ENCODE measurements around the gene PRH1.

The PRH1 gene

DNA sequence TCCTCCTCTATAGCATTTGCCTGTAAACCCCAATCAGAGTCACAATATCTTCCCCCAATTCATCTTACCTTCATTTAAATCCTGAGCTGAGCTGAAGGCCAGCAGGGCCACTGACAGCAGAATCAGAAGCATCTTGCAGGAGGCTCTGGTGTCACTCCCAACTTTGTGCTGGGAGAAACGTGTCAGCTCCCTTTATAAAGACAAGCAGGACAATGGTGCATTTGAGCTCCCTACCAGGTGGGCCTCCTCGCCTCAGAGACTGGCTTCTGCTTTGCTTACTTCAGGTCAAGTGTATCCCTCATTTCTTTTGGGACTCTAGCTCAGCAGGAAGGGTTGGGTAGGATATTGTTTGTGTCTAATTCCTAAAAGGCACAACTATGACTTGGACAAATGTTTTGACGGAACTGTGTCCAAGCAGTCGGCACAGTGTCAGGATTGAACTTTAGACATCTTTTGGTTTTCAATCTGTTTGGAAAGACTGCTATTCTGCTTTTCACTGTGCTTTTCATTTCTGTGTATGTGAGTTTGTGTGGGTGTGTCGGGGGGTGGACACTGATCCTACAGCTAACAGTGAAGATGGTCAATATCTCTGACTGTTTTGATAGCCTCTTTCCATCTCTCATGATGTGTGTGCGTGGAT, at the start of gene PRH1:
TSS of gene PRH1 (minus strand) at position 170 of the 640 bp plus-strand sequence. CDS start at position 132, 38 bp downstream.
- Histone ChIP-seq H3K36me3 (ENCODE audit: insufficient read depth, low read length) (no peaks in the 10 kb centered on the region), H3K9me3 (ENCODE audit: low read length) (no peaks in the 10 kb centered on the region), H3K4me3 (ENCODE audit: low read depth in 1 of 2, low read length in 2 of 2) (no peak within 1 kb of the TSS), H3K9ac (ENCODE audit: low read length) (no peak within 1 kb of the TSS), H3K27ac (ENCODE audit: low read depth, low read length) (no peak within 1 kb of the TSS), H3K27me3 (ENCODE audit: control insufficient read depth in 1 of 2, insufficient read depth in 2 of 2, low read length in 2 of 2) (no peaks in the 10 kb centered on the region), H3K4me1 (ENCODE audit: insufficient read depth, low read length) (no peaks in the 10 kb centered on the region)

DNA sequence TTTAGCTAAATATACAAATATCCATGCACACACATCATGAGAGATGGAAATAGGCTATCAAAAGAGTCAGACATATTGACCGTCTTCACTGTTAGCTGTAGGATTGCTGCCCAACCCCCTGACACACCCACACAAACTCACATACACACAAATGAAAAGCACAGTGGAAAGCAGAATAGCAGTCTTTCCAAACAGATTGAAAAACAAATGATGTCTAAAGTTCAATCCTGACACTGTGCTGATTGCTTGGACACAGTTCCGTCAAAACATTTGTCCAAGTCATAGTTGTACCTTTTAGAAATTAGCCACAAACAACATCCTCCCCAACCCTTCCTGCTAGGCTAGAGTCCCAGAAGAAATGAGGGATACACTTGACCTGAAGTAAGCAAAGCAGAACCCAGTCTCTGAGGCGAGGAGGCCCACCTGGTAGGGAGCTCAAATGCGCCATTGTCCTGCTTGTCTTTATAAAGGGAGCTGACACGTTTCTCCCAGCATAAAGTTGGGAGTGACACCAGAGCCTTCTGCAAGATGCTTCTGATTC, 44.8 kb upstream of the PRH1 start, which contains the start of gene PRH2:
TSS of gene PRH2 (plus strand) at position 491 of the 541 bp plus-strand sequence. CDS start at position 529, 38 bp downstream.
- Histone ChIP-seq H3K36me3 (ENCODE audit: insufficient read depth, low read length) (no peaks in the 10 kb centered on the region), H3K4me1 (ENCODE audit: insufficient read depth, low read length) (no peaks in the 10 kb centered on the region), H3K4me3 (ENCODE audit: low read depth in 1 of 2, low read length in 2 of 2) (no peak within 1 kb of the TSS), H3K9me3 (ENCODE audit: low read length) (no peaks in the 10 kb centered on the region), H3K27ac (ENCODE audit: low read depth, low read length) (no peak within 1 kb of the TSS), H3K27me3 (ENCODE audit: control insufficient read depth in 1 of 2, insufficient read depth in 2 of 2, low read length in 2 of 2) (no peaks in the 10 kb centered on the region), H3K9ac (ENCODE audit: low read length) (no peak within 1 kb of the TSS)

DNA sequence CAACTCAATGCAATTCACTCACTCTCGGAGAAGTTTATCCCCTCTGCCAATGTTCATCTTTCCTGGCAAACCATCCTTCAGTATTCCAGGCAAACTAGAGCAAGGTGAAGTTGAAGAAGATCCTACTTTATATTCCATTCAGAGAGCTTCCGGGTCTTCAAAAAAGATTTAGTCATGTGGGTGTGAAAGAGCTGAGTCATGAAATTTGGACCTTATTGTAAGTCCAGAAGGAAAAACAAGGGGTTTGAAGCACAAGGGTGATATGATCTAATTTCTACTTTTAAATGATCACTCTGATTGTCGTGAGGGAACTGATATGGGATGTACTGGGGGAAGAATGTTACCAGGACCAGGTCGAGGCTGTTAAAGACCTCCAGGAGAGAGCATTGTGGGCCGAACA, 42.2 kb upstream of the PRH1 start:
- H3K9ac ChIP-seq (ENCODE audit: low read length), result no peak overlapping the region
- no peak overlapping the region for H3K27ac ChIP-seq (ENCODE audit: low read depth, low read length)
- no peaks in the 10 kb centered on the region for H3K36me3 ChIP-seq (ENCODE audit: insufficient read depth, low read length)
- H3K9me3 ChIP-seq (ENCODE audit: low read length), result no peaks in the 10 kb centered on the region
- H3K27me3 ChIP-seq (ENCODE audit: control insufficient read depth in 1 of 2, insufficient read depth in 2 of 2, low read length in 2 of 2), result no peaks in the 10 kb centered on the region
- H3K4me1 ChIP-seq (ENCODE audit: insufficient read depth, low read length), result no peaks in the 10 kb centered on the region
- H3K4me3 ChIP-seq (ENCODE audit: low read depth in 1 of 2, low read length in 2 of 2), result no peak overlapping the region

DNA sequence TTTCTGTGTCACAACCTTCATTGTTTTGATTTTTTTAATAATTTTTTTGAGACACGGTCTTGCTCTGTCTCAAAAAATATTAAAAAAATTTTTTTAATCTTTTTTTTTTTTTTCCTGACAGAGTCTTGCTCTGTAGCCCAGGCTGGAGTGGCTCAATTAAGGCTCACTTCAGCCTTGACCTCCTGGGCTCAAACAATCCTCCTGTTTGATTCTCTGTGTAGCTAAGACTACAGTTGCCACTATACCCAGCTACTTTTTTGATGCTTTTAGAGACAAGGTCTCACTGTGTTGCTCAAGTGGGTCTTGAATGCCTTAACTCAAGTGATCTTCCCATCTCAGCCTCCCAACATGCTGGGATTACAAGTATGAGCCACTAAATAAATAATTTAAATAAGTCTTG, 35.8 kb upstream of the PRH1 start:
- no peak overlapping the region for H3K9ac ChIP-seq (ENCODE audit: low read length)
- no peak overlapping the region for H3K27ac ChIP-seq (ENCODE audit: low read depth, low read length)
- H3K27me3 ChIP-seq (ENCODE audit: control insufficient read depth in 1 of 2, insufficient read depth in 2 of 2, low read length in 2 of 2), result no peaks in the 10 kb centered on the region
- H3K9me3 ChIP-seq (ENCODE audit: low read length), result no peaks in the 10 kb centered on the region
- no peak overlapping the region for H3K4me3 ChIP-seq (ENCODE audit: low read depth in 1 of 2, low read length in 2 of 2)
- H3K4me1 ChIP-seq (ENCODE audit: insufficient read depth, low read length), result no peaks in the 10 kb centered on the region
- H3K36me3 ChIP-seq (ENCODE audit: insufficient read depth, low read length), result no peaks in the 10 kb centered on the region

DNA sequence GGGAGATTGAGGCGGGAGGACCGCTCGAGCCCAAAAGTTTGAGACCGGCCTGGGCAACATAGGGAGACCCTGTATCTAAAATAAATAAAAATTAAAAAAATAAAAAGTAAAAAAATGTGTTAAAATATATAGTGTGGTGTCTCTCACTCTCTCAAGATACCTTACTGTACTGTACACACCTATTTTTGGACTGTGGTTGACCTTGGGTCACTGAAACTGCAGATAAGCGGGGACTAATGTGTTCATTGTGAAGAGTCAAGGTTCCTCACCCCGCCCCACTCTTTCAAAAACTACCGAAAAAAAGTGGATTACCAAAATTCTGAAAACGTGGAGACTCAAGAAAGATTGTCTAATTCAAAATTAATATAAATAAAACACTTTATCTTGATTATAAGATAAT, 26.3 kb upstream of the PRH1 start:
- Histone ChIP-seq H3K4me3 (ENCODE audit: low read depth in 1 of 2, low read length in 2 of 2) (no peak overlapping the region), H3K9me3 (ENCODE audit: low read length) (no peaks in the 10 kb centered on the region), H3K27me3 (ENCODE audit: control insufficient read depth in 1 of 2, insufficient read depth in 2 of 2, low read length in 2 of 2) (no peaks in the 10 kb centered on the region), H3K36me3 (ENCODE audit: insufficient read depth, low read length) (no peaks in the 10 kb centered on the region), H3K9ac (ENCODE audit: low read length) (no peak overlapping the region), H3K4me1 (ENCODE audit: insufficient read depth, low read length) (no peaks in the 10 kb centered on the region), H3K27ac (ENCODE audit: low read depth, low read length) (no peak overlapping the region)

DNA sequence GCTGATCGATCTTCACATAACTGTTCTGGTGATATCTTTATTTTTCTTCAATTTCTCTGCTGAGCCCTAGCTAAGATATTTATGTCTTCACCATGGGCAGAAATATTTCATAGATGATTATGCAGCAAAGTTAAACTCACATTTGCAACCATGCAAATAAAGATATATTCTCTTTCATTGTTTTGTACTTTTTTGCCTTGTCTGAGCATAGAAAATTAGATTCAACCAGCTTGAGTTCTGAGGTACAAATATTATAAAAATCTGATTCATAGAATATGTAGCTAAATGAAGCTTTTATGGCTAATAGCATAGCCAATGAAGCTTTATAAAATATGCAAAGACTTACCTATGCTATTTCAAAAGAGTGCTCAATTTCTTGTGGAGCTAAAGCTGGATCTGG, 25.4 kb upstream of the PRH1 start, which contains the start of gene TAS2R13:
TSS of gene TAS2R13 (minus strand) at position 101 of the 400 bp plus-strand sequence. CDS start 264 bp downstream, outside the sequence.
- Histone ChIP-seq H3K36me3 (ENCODE audit: insufficient read depth, low read length) (no peaks in the 10 kb centered on the region), H3K9me3 (ENCODE audit: low read length) (no peaks in the 10 kb centered on the region), H3K4me3 (ENCODE audit: low read depth in 1 of 2, low read length in 2 of 2) (no peak within 1 kb of the TSS), H3K4me1 (ENCODE audit: insufficient read depth, low read length) (no peaks in the 10 kb centered on the region), H3K27ac (ENCODE audit: low read depth, low read length) (no peak within 1 kb of the TSS), H3K27me3 (ENCODE audit: control insufficient read depth in 1 of 2, insufficient read depth in 2 of 2, low read length in 2 of 2) (no peaks in the 10 kb centered on the region), H3K9ac (ENCODE audit: low read length) (no peak within 1 kb of the TSS)

DNA sequence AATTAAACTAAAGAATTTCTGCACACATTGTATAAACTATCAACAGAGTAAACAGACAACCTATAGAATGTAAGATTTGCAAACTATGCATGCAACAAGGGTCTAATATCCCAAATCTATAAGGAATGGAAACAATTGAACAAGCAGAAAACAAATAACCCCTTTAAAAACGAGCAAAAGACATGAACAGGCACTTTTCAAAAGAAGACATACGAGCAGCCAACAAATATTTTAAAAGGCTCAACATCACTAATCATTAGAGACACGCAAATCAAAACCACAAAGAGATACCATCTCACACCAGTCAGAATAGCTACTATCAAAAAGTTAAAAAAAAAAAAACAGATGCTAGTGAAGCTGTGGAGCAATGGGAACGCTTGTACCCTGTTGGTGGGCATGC, 20.6 kb upstream of the PRH1 start:
- H3K36me3 ChIP-seq (ENCODE audit: insufficient read depth, low read length), result no peaks in the 10 kb centered on the region
- no peak overlapping the region for H3K4me3 ChIP-seq (ENCODE audit: low read depth in 1 of 2, low read length in 2 of 2)
- H3K27ac ChIP-seq (ENCODE audit: low read depth, low read length), result no peak overlapping the region
- no peaks in the 10 kb centered on the region for H3K27me3 ChIP-seq (ENCODE audit: control insufficient read depth in 1 of 2, insufficient read depth in 2 of 2, low read length in 2 of 2)
- no peaks in the 10 kb centered on the region for H3K4me1 ChIP-seq (ENCODE audit: insufficient read depth, low read length)
- no peaks in the 10 kb centered on the region for H3K9me3 ChIP-seq (ENCODE audit: low read length)
- no peak overlapping the region for H3K9ac ChIP-seq (ENCODE audit: low read length)

DNA sequence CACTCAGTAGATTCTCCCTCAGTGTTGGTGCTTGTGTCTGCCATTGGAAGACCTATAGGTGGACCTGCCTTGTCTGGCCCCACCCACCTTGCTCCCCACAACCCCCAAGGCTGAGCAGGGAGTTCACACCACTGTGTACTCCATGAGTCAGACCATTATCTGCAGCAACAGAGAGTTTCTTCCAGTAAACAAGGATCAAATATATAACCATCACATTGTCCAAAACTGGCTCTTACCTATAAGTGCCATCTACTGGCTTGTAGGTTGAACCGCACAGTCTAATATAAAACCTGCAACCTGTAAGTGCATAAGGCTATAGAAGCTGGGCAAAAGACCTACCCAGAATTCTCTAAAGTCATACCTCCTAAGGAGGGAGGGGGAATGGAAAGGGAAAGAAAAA, 17.4 kb upstream of the PRH1 start:
- H3K36me3 ChIP-seq (ENCODE audit: insufficient read depth, low read length), result no peaks in the 10 kb centered on the region
- H3K4me3 ChIP-seq (ENCODE audit: low read depth in 1 of 2, low read length in 2 of 2), result no peak overlapping the region
- H3K9ac ChIP-seq (ENCODE audit: low read length), result no peak overlapping the region
- H3K9me3 ChIP-seq (ENCODE audit: low read length), result no peaks in the 10 kb centered on the region
- H3K27ac ChIP-seq (ENCODE audit: low read depth, low read length), result no peak overlapping the region
- H3K27me3 ChIP-seq (ENCODE audit: control insufficient read depth in 1 of 2, insufficient read depth in 2 of 2, low read length in 2 of 2), result no peaks in the 10 kb centered on the region
- H3K4me1 ChIP-seq (ENCODE audit: insufficient read depth, low read length), result no peaks in the 10 kb centered on the region

DNA sequence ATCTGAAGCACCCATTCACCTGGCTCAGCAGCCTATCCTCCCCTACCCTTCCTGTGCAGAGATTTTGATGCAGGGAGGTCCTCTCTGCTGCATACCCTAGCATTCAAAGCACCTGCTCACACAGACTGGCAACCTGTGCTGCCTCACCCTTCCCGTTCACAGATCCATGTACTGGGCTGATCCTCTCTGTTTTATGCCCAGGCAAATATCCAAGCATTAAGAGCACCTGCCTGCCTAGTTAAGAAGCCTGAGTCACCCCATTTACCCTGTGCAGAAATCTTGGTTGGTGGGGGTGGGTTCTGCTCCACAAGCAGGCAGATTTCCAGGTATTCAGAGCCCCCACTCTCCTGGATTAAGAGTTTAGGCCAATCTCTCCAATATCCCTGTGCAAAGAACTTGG, 16.9 kb upstream of the PRH1 start:
- Histone ChIP-seq H3K27me3 (ENCODE audit: control insufficient read depth in 1 of 2, insufficient read depth in 2 of 2, low read length in 2 of 2) (no peaks in the 10 kb centered on the region), H3K4me3 (ENCODE audit: low read depth in 1 of 2, low read length in 2 of 2) (no peak overlapping the region), H3K36me3 (ENCODE audit: insufficient read depth, low read length) (no peaks in the 10 kb centered on the region), H3K4me1 (ENCODE audit: insufficient read depth, low read length) (no peaks in the 10 kb centered on the region), H3K9me3 (ENCODE audit: low read length) (no peaks in the 10 kb centered on the region), H3K9ac (ENCODE audit: low read length) (no peak overlapping the region), H3K27ac (ENCODE audit: low read depth, low read length) (no peak overlapping the region)

DNA sequence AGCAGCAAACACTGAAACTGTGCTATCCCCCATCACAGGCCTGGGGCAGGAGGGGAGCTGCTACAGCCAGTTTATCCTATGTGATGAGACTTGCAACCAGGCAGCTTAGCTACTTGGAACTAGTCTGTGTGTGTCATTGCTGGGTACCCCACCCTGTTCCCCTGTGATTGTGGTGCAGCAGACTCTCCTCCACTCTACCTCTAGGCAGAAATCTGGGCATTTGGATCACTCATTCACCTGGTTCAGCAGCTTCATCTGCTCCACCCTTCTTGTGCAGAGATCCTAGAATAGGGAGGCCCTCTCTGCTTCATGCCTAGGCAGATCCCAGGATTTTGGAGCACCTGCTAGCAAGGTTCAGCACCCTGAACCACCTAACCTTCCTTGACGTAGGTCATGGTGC, 16.5 kb upstream of the PRH1 start:
- Histone ChIP-seq H3K27ac (ENCODE audit: low read depth, low read length) (no peak overlapping the region), H3K36me3 (ENCODE audit: insufficient read depth, low read length) (no peaks in the 10 kb centered on the region), H3K9me3 (ENCODE audit: low read length) (no peaks in the 10 kb centered on the region), H3K9ac (ENCODE audit: low read length) (no peak overlapping the region), H3K27me3 (ENCODE audit: control insufficient read depth in 1 of 2, insufficient read depth in 2 of 2, low read length in 2 of 2) (no peaks in the 10 kb centered on the region), H3K4me3 (ENCODE audit: low read depth in 1 of 2, low read length in 2 of 2) (no peak overlapping the region), H3K4me1 (ENCODE audit: insufficient read depth, low read length) (no peaks in the 10 kb centered on the region)

DNA sequence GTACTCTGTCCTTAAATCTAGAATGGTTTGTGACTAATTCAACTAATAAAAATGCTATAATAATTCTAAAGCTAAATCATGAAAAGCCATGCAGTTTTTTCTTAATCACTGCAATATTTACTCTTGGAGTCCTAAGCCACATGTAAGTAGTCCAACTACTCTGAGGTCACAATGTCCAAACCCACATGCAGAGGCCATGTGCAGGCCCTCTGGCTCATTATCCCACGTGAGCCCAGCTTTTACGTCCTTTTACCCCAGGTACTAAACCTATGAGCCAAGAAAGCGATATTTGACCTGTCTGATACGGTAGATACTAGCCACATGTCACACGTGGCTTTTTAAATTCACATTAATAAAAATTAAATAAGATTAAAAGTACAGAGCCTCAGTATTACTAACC, 12.8 kb upstream of the PRH1 start:
- Histone ChIP-seq H3K36me3 (ENCODE audit: insufficient read depth, low read length) (no peaks in the 10 kb centered on the region), H3K27me3 (ENCODE audit: control insufficient read depth in 1 of 2, insufficient read depth in 2 of 2, low read length in 2 of 2) (no peaks in the 10 kb centered on the region), H3K27ac (ENCODE audit: low read depth, low read length) (no peak overlapping the region), H3K9me3 (ENCODE audit: low read length) (no peaks in the 10 kb centered on the region), H3K4me1 (ENCODE audit: insufficient read depth, low read length) (no peaks in the 10 kb centered on the region), H3K9ac (ENCODE audit: low read length) (no peak overlapping the region), H3K4me3 (ENCODE audit: low read depth in 1 of 2, low read length in 2 of 2) (no peak overlapping the region)

DNA sequence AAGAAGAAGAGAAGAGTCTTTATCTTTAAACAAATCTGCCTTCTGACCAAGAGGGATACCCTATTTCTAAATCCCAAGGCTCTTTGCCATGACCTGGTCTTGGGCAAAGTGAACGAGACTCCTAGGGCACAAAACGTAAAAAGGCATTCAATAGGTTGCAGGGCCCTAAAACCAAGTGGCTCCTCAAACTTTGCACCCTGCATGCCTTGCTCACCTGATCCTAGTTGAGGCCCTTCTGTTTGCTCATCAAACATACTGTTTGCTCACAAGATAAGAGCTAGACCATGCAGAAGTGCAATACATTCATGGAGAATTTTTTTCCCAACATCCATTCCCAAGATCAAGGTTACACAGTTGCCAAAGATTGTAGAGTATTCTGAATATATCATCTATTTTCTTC, 7.9 kb upstream of the PRH1 start:
- Histone ChIP-seq H3K27ac (ENCODE audit: low read depth, low read length) (no peak overlapping the region), H3K27me3 (ENCODE audit: control insufficient read depth in 1 of 2, insufficient read depth in 2 of 2, low read length in 2 of 2) (no peaks in the 10 kb centered on the region), H3K4me1 (ENCODE audit: insufficient read depth, low read length) (no peaks in the 10 kb centered on the region), H3K4me3 (ENCODE audit: low read depth in 1 of 2, low read length in 2 of 2) (no peak overlapping the region), H3K9ac (ENCODE audit: low read length) (no peak overlapping the region), H3K36me3 (ENCODE audit: insufficient read depth, low read length) (no peaks in the 10 kb centered on the region), H3K9me3 (ENCODE audit: low read length) (no peaks in the 10 kb centered on the region)
